K562 (cell line): ENCODE results near the gene SLC6A9.

ENCODE experiments used
- ARID2 ChIP-seq: fragments of 450-650 bp; IDR thresholded peaks from 2 replicates; pipeline ENCODE4 v1.6.1; 2017; ENCODE audit warnings: antibody characterized with exemption, mild to moderate bottlenecking
- EP300 ChIP-seq: IDR thresholded peaks from 2 replicates; pipeline ENCODE4 v1.6.1; 2012; ENCODE audit warnings: low read length, improper control_type of control experiment
- GATA2 ChIP-seq: sonication (generic); formaldehyde crosslinking; IDR thresholded peaks from 2 replicates; pipeline ENCODE4 v1.4.0; 2020; ENCODE audit warnings: mild to moderate bottlenecking, missing genetic modification reagents
- HDAC6 ChIP-seq: IDR thresholded peaks from 2 replicates; pipeline ENCODE4 v1.6.1; 2012; ENCODE audit warnings: low read depth, mild to moderate bottlenecking, control low read depth, inconsistent platforms, low read length, moderate library complexity
- RAD51 ChIP-seq: fragments of 450-650 bp; IDR thresholded peaks from 2 replicates; pipeline ENCODE4 v1.7.1; 2016; ENCODE audit warnings: low read depth, mild to moderate bottlenecking, borderline replicate concordance
- RBBP5 ChIP-seq: fragments of 200-600 bp; sonication (generic); IDR thresholded peaks from 2 replicates; pipeline ENCODE4 v1.6.1; 2012; ENCODE audit warnings: borderline replicate concordance, mild to moderate bottlenecking, low read length, control low read depth, inconsistent platforms; ENCODE audit not compliant: insufficient read depth, poor library complexity, severe bottlenecking

- no peak for TF ChIP-seq ARID2
- TF ChIP-seq GATA2: no peak
- no peak for TF ChIP-seq HDAC6
- TF ChIP-seq RAD51: no peak
- no peak for TF ChIP-seq RBBP5
- no peak for TF ChIP-seq EP300
Observed at GRCh38 chr1:43981135-43981491, 50.1 kb downstream of the SLC6A9 start.
